CD8-positive, alpha-beta memory T cell (primary cell): Measurements from ENCODE around the gene DNAH11. TPM values are rescaled to one million over a fixed set of nuclear protein-coding genes. Genes with fewer than 3 reads are reported as not detected.
"Not testable (repeated sequence)": the region's sequence is repeated elsewhere in the genome, so short reads cannot be mapped to it uniquely, and the experiment has no call there.

Experiments used
- CTCF ChIA-PET: fragments of 350-600 bp; sonication (Branson Sonifier 250); formaldehyde crosslinking; loops from one replicate; lab custom pipeline; 2021; ENCODE audit warnings: antibody characterized with exemption; lab: Charles Lee
- POLR2A ChIA-PET: fragments of 350-600 bp; sonication (Branson Sonifier 250); formaldehyde crosslinking; loops from one replicate; lab custom pipeline; 2021; ENCODE audit warnings: antibody characterized with exemption; lab: Charles Lee
- DNase-seq, 5 donors: peaks; one replicate each; pipeline versions ENCODE4 v3.0.0 to v3.0.0-alpha.2; 2020 to 2022; ENCODE audit warnings: mixed read lengths in 1 of 5
- H3K27ac ChIP-seq: one replicate; pipeline ENCODE4 v1.7.0; 2013; ENCODE audit warnings: low read depth, mild to moderate bottlenecking, low read length, moderate library complexity
- H3K27me3 ChIP-seq: 2 replicates; pipeline ENCODE4 v1.7.0; 2013; ENCODE audit warnings: low read length, mild to moderate bottlenecking; ENCODE audit not compliant: insufficient read depth, poor library complexity, severe bottlenecking
- H3K36me3 ChIP-seq: 2 replicates; pipeline ENCODE4 v1.7.0; 2013; ENCODE audit warnings: mild to moderate bottlenecking, low read length, moderate library complexity; ENCODE audit not compliant: insufficient read depth
- H3K4me1 ChIP-seq: 2 replicates; pipeline ENCODE4 v1.7.0; 2013; ENCODE audit warnings: mild to moderate bottlenecking, low read length, moderate library complexity; ENCODE audit not compliant: insufficient read depth
- H3K4me3 ChIP-seq: 2 replicates; pipeline ENCODE4 v1.7.0; 2013; ENCODE audit warnings: mild to moderate bottlenecking, low read length
- H3K9me3 ChIP-seq: 2 replicates; pipeline ENCODE4 v1.7.0; 2013; ENCODE audit warnings: mild to moderate bottlenecking, low read length
- H3K27ac Mint-ChIP-seq, 8 donors: one replicate each; pipeline ENCODE4 v1.8.0; 2020 to 2021; ENCODE audit warnings: mixed read lengths in 8 of 8, mild to moderate bottlenecking in 6 of 8, inconsistent platforms in 3 of 8, moderate library complexity in 3 of 8
- H3K27me3 Mint-ChIP-seq, 2 donors: one replicate each; pipeline ENCODE4 v1.8.0; 2020 to 2021; ENCODE audit warnings: mixed read lengths in 2 of 2, mild to moderate bottlenecking in 1 of 2, moderate library complexity in 1 of 2
- H3K36me3 Mint-ChIP-seq, 3 donors: one replicate each; pipeline ENCODE4 v1.8.0; 2020 to 2021; ENCODE audit warnings: mixed read lengths in 3 of 3, inconsistent platforms in 1 of 3, mild to moderate bottlenecking in 1 of 3
- H3K4me1 Mint-ChIP-seq, 3 donors: one replicate each; pipeline ENCODE4 v1.8.0; 2020 to 2021; ENCODE audit warnings: mixed read lengths in 3 of 3, inconsistent platforms in 1 of 3, mild to moderate bottlenecking in 1 of 3
- H3K4me3 Mint-ChIP-seq, 7 donors: one replicate each; pipeline ENCODE4 v1.8.0; 2020 to 2021; ENCODE audit warnings: mixed read lengths in 7 of 7, mild to moderate bottlenecking in 6 of 7, moderate library complexity in 4 of 7, inconsistent platforms in 2 of 7
- H3K9me3 Mint-ChIP-seq, 5 donors: one replicate each; pipeline ENCODE4 v1.8.0; 2020 to 2022; ENCODE audit warnings: mixed read lengths in 5 of 5, mild to moderate bottlenecking in 3 of 5, moderate library complexity in 2 of 5, inconsistent platforms in 1 of 5
- polyA plus RNA-seq: library from polyadenylated mRNA; unstranded; fragments of 300-500 nt; fragmentation: Illumina TruSeq; gene quantifications from one replicate; pipeline ENCODE4 v1.2.3, GENCODE V29; 2021
- total RNA-seq, 2 experiments: library from RNA; stranded (reverse); gene quantifications; one replicate each; pipeline ENCODE4 v1.2.3, GENCODE V29; 2021

The DNAH11 gene
- total and polyA plus RNA-seq, 3 experiments from 2014 or later, result 0.02 TPM; not detected in 2

DNA sequence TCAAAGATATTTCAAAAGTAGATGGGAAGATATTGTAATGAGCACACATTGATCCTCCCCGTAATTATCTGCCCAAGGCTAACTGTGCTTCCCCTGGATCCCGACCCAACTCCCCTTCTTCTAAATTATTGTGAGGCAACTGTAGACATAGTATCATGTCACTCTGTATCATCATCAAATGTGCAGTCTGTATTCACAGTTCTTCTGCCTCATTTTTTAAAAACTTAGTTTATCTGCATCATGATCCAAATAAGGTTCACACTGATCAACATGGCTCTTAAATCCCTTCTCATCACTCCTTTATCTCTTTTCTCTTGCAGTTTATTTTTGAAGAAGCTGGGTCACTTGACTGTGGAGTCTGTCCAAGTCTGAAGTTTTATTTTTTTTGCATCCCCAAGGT, 375.4 kb downstream of the DNAH11 start:
- H3K4me1 ChIP-seq, result no peaks in the 10 kb centered on the region
- H3K27ac ChIP-seq, result no peak overlapping the region
- CTCF ChIA-PET, result no interaction called here
- H3K4me1 Mint-ChIP-seq, result no peaks in the 10 kb centered on the region
- H3K9me3 ChIP-seq, result no peaks in the 10 kb centered on the region
- H3K36me3 ChIP-seq, result no peaks in the 10 kb centered on the region
- H3K36me3 Mint-ChIP-seq, result peaks cover 0 to 8% (median 7%) of the 10 kb centered on the region in 3 donors
- DNase-seq, result no peak
- H3K4me3 Mint-ChIP-seq, result no peak overlapping the region
- peaks cover 0 to 4% of the 10 kb centered on the region in 2 donors for H3K27me3 Mint-ChIP-seq
- H3K27ac Mint-ChIP-seq, result no peak overlapping the region
- H3K4me3 ChIP-seq, result no peak overlapping the region
- H3K27me3 ChIP-seq, result no peaks in the 10 kb centered on the region
- no peaks in the 10 kb centered on the region for H3K9me3 Mint-ChIP-seq
- POLR2A ChIA-PET, result no interaction called here

DNA sequence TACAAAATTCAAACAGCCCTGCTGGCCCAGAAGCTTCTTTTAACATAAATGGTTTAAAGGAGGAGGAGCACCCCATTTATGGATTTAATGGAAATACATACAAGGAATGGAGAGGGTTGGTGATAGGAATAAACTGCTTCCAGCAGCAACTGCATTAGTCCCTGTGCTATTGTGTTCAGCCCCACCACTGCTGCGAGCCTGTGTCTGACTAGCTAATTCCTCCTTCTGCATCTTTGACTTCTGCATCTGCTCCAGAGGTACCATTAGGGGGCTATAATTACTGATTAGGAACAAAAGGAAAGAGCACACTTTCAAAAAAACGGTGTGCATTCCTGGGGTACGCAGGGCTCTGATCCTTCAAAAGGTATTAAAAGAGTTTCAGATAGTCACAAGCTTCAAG, 378.1 kb downstream of the DNAH11 start:
- no peak for DNase-seq
- Histone ChIP-seq H3K36me3 (no peaks in the 10 kb centered on the region), H3K27me3 (no peaks in the 10 kb centered on the region), H3K27ac (no peak overlapping the region), H3K4me1 (no peaks in the 10 kb centered on the region), H3K9me3 (no peaks in the 10 kb centered on the region), H3K4me3 (no peak overlapping the region)
- ChIA-PET POLR2A (no interaction called here), CTCF (no interaction called here)
- Mint-ChIP-seq H3K36me3 (no peaks in the 10 kb centered on the region), H3K4me3 (no peak overlapping the region), H3K27me3 (peaks cover 1 to 4% of the 10 kb centered on the region in 2 donors), H3K9me3 (no peaks in the 10 kb centered on the region), H3K4me1 (no peaks in the 10 kb centered on the region), H3K27ac (no peak overlapping the region)

DNA sequence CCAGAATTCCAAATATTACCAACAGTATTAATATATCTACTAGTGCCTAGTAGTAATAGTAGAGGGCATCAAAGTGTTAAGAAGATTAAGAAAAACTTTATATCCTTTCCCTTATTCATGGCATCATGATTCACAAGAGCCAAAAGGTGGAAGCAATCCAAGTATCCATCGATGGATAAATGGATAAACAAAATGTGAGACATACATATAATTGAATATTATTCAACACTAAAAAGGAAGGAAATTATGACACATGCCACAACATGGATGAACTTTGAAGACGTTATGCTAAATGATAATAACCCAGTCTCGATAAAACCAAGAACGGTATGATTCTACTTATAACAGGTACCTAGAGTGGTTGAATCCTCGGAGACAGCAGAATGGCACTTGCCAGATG, 379.8 kb downstream of the DNAH11 start:
- H3K9me3 ChIP-seq, result no peaks in the 10 kb centered on the region
- no peaks in the 10 kb centered on the region for H3K4me1 Mint-ChIP-seq
- no peak overlapping the region for H3K27ac Mint-ChIP-seq
- peaks cover 1 to 4% of the 10 kb centered on the region in 2 donors for H3K27me3 Mint-ChIP-seq
- CTCF ChIA-PET, result no interaction called here
- H3K4me3 ChIP-seq, result no peak overlapping the region
- H3K36me3 Mint-ChIP-seq, result peaks cover 0 to 3% (median 0%) of the 10 kb centered on the region in 3 donors
- no peak for DNase-seq
- peaks cover 0 to 2% (median 0%) of the 10 kb centered on the region in 5 donors for H3K9me3 Mint-ChIP-seq
- H3K27me3 ChIP-seq, result no peaks in the 10 kb centered on the region
- no peaks in the 10 kb centered on the region for H3K36me3 ChIP-seq
- H3K27ac ChIP-seq, result no peak overlapping the region
- no peak overlapping the region for H3K4me3 Mint-ChIP-seq
- POLR2A ChIA-PET, result no interaction called here
- H3K4me1 ChIP-seq, result no peaks in the 10 kb centered on the region

DNA sequence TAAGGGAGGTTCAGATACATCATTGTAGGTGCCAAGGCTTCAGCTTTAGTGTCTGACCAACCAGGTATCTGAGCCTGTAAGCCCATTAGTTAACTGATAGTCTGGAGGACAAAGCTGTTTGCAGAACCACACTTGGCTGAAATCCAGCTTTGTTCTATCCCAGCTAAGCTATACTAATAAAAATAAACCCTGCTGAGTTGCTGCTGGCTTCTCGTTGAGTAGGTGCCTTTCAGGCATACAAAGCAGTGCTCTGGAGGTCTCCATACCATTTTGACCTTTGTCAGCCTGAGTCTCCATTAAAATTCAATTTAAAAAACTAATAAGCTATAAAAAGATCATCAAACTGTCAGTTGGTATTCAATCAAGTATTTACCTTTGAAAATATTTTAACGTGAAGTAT, 380.8 kb downstream of the DNAH11 start:
- H3K27me3 ChIP-seq, result no peaks in the 10 kb centered on the region
- CTCF ChIA-PET, result no interaction called here
- no peaks in the 10 kb centered on the region for H3K9me3 ChIP-seq
- Mint-ChIP-seq H3K4me1 (no peaks in the 10 kb centered on the region), H3K9me3 (peaks cover 0 to 4% (median 3%) of the 10 kb centered on the region in 5 donors), H3K4me3 (no peak overlapping the region), H3K27ac (no peak overlapping the region), H3K27me3 (peaks cover 1 to 4% of the 10 kb centered on the region in 2 donors), H3K36me3 (peaks cover 0 to 4% (median 3%) of the 10 kb centered on the region in 3 donors)
- H3K36me3 ChIP-seq, result no peaks in the 10 kb centered on the region
- no peak overlapping the region for H3K27ac ChIP-seq
- POLR2A ChIA-PET, result no interaction called here
- H3K4me1 ChIP-seq, result no peaks in the 10 kb centered on the region
- H3K4me3 ChIP-seq, result no peak overlapping the region
- no peak for DNase-seq

DNA sequence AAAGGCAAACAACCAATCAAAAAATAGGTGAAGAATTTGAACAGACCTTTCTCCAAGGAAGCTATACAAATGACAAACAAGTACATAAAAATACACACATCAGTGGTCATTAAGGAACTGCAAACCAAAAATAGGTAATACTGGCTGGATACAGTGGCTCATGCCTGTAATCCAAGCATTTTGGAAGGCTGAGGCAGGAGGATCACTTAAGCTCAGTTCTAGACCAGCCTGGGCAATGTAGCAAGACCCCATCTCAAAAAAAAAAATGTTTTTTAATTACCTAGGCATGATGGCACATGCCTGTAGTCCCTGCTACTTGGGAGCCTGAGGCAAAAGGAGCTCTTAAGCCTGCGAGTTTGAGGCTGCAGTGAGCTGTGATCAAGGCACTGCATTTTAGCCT, 383.6 kb downstream of the DNAH11 start:
- no peak overlapping the region for H3K27ac Mint-ChIP-seq
- POLR2A ChIA-PET, result no interaction called here
- H3K9me3 Mint-ChIP-seq, result peaks cover 5 to 9% (median 8%) of the 10 kb centered on the region in 5 donors
- peaks cover 0 to 6% (median 3%) of the 10 kb centered on the region in 3 donors for H3K36me3 Mint-ChIP-seq
- H3K27me3 Mint-ChIP-seq, result peaks cover 0 to 3% of the 10 kb centered on the region in 2 donors
- H3K36me3 ChIP-seq, result no peaks in the 10 kb centered on the region
- no peaks in the 10 kb centered on the region for H3K4me1 ChIP-seq
- H3K4me3 Mint-ChIP-seq, result no peak overlapping the region
- no peak overlapping the region for H3K4me3 ChIP-seq
- H3K4me1 Mint-ChIP-seq, result no peaks in the 10 kb centered on the region
- CTCF ChIA-PET, result no interaction called here
- no peak overlapping the region for H3K27ac ChIP-seq
- no peaks in the 10 kb centered on the region for H3K27me3 ChIP-seq
- H3K9me3 ChIP-seq, result no peaks in the 10 kb centered on the region
- DNase-seq, result no peak

DNA sequence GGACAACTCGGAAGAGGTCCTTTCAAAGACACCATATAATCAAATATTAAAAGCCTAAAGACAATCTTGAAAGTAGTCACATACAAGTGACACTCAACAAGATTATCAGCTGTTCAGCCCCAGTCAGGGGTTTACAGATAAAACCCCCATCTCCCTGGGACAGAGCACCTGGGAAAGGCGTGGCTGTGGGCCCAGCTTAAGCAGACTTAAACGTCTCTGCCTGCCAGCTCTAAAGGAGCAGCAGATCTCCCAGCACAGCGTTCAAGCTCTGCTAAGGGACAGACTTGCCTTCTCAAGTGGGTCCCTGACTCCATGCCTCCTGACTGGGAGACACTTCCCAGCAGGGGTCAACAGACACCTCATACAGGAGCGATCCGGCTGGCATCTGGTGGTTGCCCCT, 384.9 kb downstream of the DNAH11 start:
- Mint-ChIP-seq H3K27ac (no peak overlapping the region), H3K4me3 (no peak overlapping the region), H3K4me1 (no peaks in the 10 kb centered on the region), H3K27me3 (peaks cover 0 to 5% of the 10 kb centered on the region in 2 donors), H3K9me3 (peaks cover 5 to 10% (median 8%) of the 10 kb centered on the region in 5 donors), H3K36me3 (peaks cover 0 to 11% (median 3%) of the 10 kb centered on the region in 3 donors)
- H3K27ac ChIP-seq, result no peak overlapping the region
- ChIA-PET POLR2A (no interaction called here), CTCF (no interaction called here)
- no peaks in the 10 kb centered on the region for H3K36me3 ChIP-seq
- no peak for DNase-seq
- H3K4me3 ChIP-seq, result no peak overlapping the region
- no peaks in the 10 kb centered on the region for H3K9me3 ChIP-seq
- H3K27me3 ChIP-seq, result no peaks in the 10 kb centered on the region
- H3K4me1 ChIP-seq, result no peaks in the 10 kb centered on the region

DNA sequence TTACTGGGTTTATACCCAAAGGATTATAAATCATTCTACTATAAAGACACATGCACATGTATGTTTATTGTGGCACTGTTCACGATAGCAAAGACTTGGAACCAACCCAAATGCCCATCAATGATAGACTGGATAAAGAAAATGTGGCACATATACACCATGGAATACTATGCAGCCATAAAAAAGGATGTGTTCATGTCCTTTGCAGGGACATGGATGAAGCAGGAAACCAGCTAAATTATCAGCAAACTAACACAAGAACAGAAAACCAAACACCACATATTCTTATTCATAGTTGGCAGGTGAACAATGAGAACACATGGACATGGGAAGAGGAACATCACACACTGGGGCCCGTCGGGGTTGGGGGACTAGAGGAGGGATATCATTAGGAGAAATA, 390.5 kb downstream of the DNAH11 start:
- H3K27me3 ChIP-seq, CTCF ChIA-PET, DNase-seq, POLR2A ChIA-PET, H3K4me1 ChIP-seq, H3K27ac ChIP-seq, H3K4me3 ChIP-seq, H3K27me3 Mint-ChIP-seq, H3K27ac Mint-ChIP-seq, H3K36me3 ChIP-seq, H3K9me3 ChIP-seq, H3K4me3 Mint-ChIP-seq, H3K4me1 Mint-ChIP-seq: not testable (repeated sequence)
- peaks cover 0 to 11% (median 0%) of the 10 kb centered on the region in 3 donors for H3K36me3 Mint-ChIP-seq
- H3K9me3 Mint-ChIP-seq, result peaks cover 5 to 11% (median 8%) of the 10 kb centered on the region in 5 donors

DNA sequence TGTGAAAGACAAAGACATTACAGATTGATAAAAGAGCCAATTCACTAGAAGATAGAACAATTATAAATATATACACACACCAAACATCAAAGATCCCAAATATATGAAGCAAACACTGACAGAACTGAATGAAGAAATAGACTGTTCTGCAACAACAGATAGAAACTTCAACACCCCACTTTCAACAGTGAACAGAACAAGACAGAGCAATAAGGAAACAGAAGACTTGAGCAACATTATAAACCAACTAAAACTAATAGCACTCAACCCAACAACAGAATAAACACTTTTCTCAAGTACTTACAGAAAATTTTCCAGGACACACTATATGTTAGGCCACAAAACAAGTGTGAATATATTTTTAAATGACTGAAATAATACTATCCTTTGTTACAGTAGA, 392.0 kb downstream of the DNAH11 start:
- Histone ChIP-seq H3K9me3 (no peaks in the 10 kb centered on the region), H3K4me1 (no peaks in the 10 kb centered on the region), H3K27ac (no peak overlapping the region), H3K4me3 (no peak overlapping the region), H3K36me3 (no peaks in the 10 kb centered on the region), H3K27me3 (no peaks in the 10 kb centered on the region)
- ChIA-PET CTCF (no interaction called here), POLR2A (no interaction called here)
- peaks cover 0 to 10% (median 5%) of the 10 kb centered on the region in 3 donors for H3K4me1 Mint-ChIP-seq
- H3K9me3 Mint-ChIP-seq, result peaks cover 0 to 6% (median 3%) of the 10 kb centered on the region in 5 donors
- no peak overlapping the region for H3K4me3 Mint-ChIP-seq
- peaks cover 0 to 5% (median 0%) of the 10 kb centered on the region in 3 donors for H3K36me3 Mint-ChIP-seq
- peaks cover 0 to 2% of the 10 kb centered on the region in 2 donors for H3K27me3 Mint-ChIP-seq
- no peak for DNase-seq
- H3K27ac Mint-ChIP-seq, result peak overlapping the region in 1 of 8 donors; percentile 68
